ENCODE data around the gene SMC2.

DNA sequence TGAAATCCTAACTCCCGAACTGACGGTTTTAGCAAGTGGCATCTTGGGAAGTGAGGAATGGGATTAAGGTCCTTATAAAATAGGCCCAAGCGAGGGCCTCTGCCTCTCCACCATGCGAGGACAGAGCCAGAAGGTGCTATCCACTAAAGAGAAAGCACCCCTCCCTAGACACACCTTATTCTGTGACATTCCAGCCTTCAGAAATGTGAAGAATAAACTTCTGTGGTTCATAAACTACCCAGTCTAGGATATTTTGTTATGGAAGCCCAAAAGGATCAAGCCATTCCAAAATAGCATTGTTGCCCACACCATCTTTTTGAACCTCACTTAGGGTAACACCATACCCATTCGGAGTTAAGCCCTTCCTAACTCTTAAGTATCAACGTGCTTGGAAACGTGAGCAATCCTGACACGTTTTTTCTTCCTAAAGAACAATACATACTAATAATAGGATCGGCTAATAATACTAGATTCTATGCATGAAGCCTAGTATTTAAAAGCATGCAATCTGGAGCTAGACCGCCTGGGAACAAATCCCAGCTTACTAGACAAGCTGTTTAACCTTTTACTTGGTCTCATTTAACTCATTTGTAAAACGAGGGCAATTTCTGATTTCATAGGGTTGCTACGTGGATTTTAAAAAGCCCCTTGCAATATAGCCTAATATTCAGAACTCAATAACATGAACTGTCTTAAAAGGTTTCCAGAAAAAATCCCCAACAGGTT, 1.1 kb upstream of the SMC2 start:
- TF ChIP-seq YY1 (tag by site-specific recombination; IDR thresholded peaks at IDR 0.05) (no peak), ZNF529 (tag by site-specific recombination; IDR thresholded peaks at IDR 0.05; ENCODE audit: insufficient replicate concordance) (no peak), ZNF324 (tag by site-specific recombination; IDR thresholded peaks at IDR 0.05) (no peak), ZNF707 (tag by site-specific recombination; IDR thresholded peaks at IDR 0.05) (no peak), RBAK (tag by site-specific recombination; IDR thresholded peaks at IDR 0.05) (no peak), OVOL3 (tag by site-specific recombination; IDR thresholded peaks at IDR 0.05) (no peak), ZBTB20 (tag by site-specific recombination; IDR thresholded peaks at IDR 0.05) (no peak)
- TF ChIP-seq, protein P1, sequence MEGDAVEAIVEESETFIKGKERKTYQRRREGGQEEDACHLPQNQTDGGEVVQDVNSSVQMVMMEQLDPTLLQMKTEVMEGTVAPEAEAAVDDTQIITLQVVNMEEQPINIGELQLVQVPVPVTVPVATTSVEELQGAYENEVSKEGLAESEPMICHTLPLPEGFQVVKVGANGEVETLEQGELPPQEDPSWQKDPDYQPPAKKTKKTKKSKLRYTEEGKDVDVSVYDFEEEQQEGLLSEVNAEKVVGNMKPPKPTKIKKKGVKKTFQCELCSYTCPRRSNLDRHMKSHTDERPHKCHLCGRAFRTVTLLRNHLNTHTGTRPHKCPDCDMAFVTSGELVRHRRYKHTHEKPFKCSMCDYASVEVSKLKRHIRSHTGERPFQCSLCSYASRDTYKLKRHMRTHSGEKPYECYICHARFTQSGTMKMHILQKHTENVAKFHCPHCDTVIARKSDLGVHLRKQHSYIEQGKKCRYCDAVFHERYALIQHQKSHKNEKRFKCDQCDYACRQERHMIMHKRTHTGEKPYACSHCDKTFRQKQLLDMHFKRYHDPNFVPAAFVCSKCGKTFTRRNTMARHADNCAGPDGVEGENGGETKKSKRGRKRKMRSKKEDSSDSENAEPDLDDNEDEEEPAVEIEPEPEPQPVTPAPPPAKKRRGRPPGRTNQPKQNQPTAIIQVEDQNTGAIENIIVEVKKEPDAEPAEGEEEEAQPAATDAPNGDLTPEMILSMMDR (tag by site-specific recombination; IDR thresholded peaks at IDR 0.05), result no peak
- TF ChIP-seq, protein P2, sequence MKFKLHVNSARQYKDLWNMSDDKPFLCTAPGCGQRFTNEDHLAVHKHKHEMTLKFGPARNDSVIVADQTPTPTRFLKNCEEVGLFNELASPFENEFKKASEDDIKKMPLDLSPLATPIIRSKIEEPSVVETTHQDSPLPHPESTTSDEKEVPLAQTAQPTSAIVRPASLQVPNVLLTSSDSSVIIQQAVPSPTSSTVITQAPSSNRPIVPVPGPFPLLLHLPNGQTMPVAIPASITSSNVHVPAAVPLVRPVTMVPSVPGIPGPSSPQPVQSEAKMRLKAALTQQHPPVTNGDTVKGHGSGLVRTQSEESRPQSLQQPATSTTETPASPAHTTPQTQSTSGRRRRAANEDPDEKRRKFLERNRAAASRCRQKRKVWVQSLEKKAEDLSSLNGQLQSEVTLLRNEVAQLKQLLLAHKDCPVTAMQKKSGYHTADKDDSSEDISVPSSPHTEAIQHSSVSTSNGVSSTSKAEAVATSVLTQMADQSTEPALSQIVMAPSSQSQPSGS (tag by site-specific recombination; IDR thresholded peaks at IDR 0.05; ENCODE audit: low read depth), result no peak
- TF ChIP-seq, protein P3, sequence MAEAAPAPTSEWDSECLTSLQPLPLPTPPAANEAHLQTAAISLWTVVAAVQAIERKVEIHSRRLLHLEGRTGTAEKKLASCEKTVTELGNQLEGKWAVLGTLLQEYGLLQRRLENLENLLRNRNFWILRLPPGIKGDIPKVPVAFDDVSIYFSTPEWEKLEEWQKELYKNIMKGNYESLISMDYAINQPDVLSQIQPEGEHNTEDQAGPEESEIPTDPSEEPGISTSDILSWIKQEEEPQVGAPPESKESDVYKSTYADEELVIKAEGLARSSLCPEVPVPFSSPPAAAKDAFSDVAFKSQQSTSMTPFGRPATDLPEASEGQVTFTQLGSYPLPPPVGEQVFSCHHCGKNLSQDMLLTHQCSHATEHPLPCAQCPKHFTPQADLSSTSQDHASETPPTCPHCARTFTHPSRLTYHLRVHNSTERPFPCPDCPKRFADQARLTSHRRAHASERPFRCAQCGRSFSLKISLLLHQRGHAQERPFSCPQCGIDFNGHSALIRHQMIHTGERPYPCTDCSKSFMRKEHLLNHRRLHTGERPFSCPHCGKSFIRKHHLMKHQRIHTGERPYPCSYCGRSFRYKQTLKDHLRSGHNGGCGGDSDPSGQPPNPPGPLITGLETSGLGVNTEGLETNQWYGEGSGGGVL (tag by site-specific recombination; IDR thresholded peaks at IDR 0.05), result no peak
- TF ChIP-seq, protein P4, sequence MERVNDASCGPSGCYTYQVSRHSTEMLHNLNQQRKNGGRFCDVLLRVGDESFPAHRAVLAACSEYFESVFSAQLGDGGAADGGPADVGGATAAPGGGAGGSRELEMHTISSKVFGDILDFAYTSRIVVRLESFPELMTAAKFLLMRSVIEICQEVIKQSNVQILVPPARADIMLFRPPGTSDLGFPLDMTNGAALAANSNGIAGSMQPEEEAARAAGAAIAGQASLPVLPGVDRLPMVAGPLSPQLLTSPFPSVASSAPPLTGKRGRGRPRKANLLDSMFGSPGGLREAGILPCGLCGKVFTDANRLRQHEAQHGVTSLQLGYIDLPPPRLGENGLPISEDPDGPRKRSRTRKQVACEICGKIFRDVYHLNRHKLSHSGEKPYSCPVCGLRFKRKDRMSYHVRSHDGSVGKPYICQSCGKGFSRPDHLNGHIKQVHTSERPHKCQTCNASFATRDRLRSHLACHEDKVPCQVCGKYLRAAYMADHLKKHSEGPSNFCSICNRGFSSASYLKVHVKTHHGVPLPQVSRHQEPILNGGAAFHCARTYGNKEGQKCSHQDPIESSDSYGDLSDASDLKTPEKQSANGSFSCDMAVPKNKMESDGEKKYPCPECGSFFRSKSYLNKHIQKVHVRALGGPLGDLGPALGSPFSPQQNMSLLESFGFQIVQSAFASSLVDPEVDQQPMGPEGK (tag by site-specific recombination; IDR thresholded peaks at IDR 0.05), result no peak
